H1 (cell line): ENCODE data around the gene SDHAF4. TPM values are rescaled to one million over a fixed set of nuclear protein-coding genes. Genes with fewer than 3 reads are reported as not detected.
"Not testable (repeated sequence)": the region's sequence is repeated elsewhere in the genome, so short reads cannot be mapped to it uniquely, and the experiment has no call there.

Experiments used
- CTCF ChIA-PET: fragments of 300-600 bp; sonication (Branson Sonifier 250); formaldehyde crosslinking; loops from one replicate; lab custom pipeline; 2021; ENCODE audit not compliant: partially characterized antibody; lab: Charles Lee
- POLR2A ChIA-PET: fragments of 300-600 bp; sonication (Branson Sonifier 250); formaldehyde crosslinking; loops from one replicate; lab custom pipeline; 2021; ENCODE audit warnings: inconsistent platforms; ENCODE audit not compliant: partially characterized antibody; lab: Charles Lee
- DNase-seq, 2 experiments: peaks; one replicate each; pipeline versions ENCODE4 v3.0.0 to v3.0.0-alpha.2; 2010 to 2022; ENCODE audit warnings: low spot score in 2 of 2, low read depth in 1 of 2, mixed read lengths in 1 of 2
- FAIRE-seq: peaks from 2 replicates; lab custom pipeline; 2011; peaks lifted over from hg19 to GRCh38; lab: Jason Lieb, UNC
- H2AFZ ChIP-seq: 2 replicates; pipeline ENCODE4 v1.8.1; 2012; ENCODE audit warnings: low read length, inconsistent platforms
- H2AK5ac ChIP-seq: 2 replicates; pipeline ENCODE4 v1.6.1; 2013; ENCODE audit warnings: low read depth, low read length
- H2BK120ac ChIP-seq: replicated peaks from 2 replicates; pipeline ENCODE3; 2013; ENCODE audit warnings: low read depth, low read length, inconsistent platforms
- H2BK12ac ChIP-seq: 2 replicates; pipeline ENCODE4 v1.6.1; 2013; ENCODE audit warnings: low read depth, low read length
- H2BK15ac ChIP-seq: 2 replicates; pipeline ENCODE4 v1.6.1; 2013; ENCODE audit warnings: low read length
- H2BK20ac ChIP-seq: 2 replicates; pipeline ENCODE4 v1.6.1; 2013; ENCODE audit warnings: low read length
- H2BK5ac ChIP-seq: 2 replicates; pipeline ENCODE4 v1.6.1; 2013; ENCODE audit warnings: low read depth, low read length
- H3K14ac ChIP-seq: 2 replicates; pipeline ENCODE4 v1.6.1; 2013; ENCODE audit warnings: inconsistent platforms; ENCODE audit not compliant: insufficient read length
- H3K18ac ChIP-seq: 2 replicates; pipeline ENCODE4 v1.6.1; 2013; ENCODE audit warnings: low read length; ENCODE audit errors: extremely low read depth
- H3K23ac ChIP-seq: 2 replicates; pipeline ENCODE4 v1.6.1; 2013; ENCODE audit warnings: inconsistent platforms; ENCODE audit not compliant: insufficient read length
- H3K23me2 ChIP-seq: 2 replicates; pipeline ENCODE4 v1.6.1; 2013; ENCODE audit warnings: low read depth, low read length
- H3K27ac ChIP-seq: 2 replicates; pipeline ENCODE4 v1.6.1; 2011; ENCODE audit warnings: low read depth, low read length, inconsistent platforms
- H3K27me3 ChIP-seq, 4 experiments: replicated peaks in 1 of 4; 1 replicate in 1 of 4; 2 replicates in 3 of 4; pipeline versions ENCODE4 v1.6.1 to v1.8.1; 2011 to 2013; ENCODE audit warnings: low read length in 3 of 4, mild to moderate bottlenecking in 3 of 4, inconsistent platforms in 2 of 4, mixed read lengths in 2 of 4, moderate library complexity in 1 of 4; ENCODE audit not compliant: control insufficient read depth in 3 of 4, insufficient read depth in 3 of 4; ENCODE audit errors: extremely low read depth in 1 of 4
- H3K36me3 ChIP-seq, 4 experiments: 2 replicates each; pipeline versions ENCODE4 v1.6.1 to v1.8.1; 2011 to 2013; ENCODE audit warnings: mild to moderate bottlenecking in 4 of 4, low read length in 3 of 4, moderate library complexity in 2 of 4, control low read depth in 1 of 4, inconsistent platforms in 1 of 4; ENCODE audit not compliant: insufficient read depth in 4 of 4, control insufficient read depth in 2 of 4
- H3K4ac ChIP-seq: replicated peaks from 2 replicates; pipeline ENCODE3; 2013; ENCODE audit warnings: low read length, low read depth, mixed read lengths, inconsistent platforms; ENCODE audit not compliant: insufficient read length
- H3K4me1 ChIP-seq, 4 experiments: replicated peaks in 1 of 4; 1 replicate in 1 of 4; 2 replicates in 3 of 4; pipeline versions ENCODE4 v1.6.1 to v1.8.1; 2011 to 2013; ENCODE audit warnings: low read length in 3 of 4, inconsistent platforms in 2 of 4, mixed read lengths in 1 of 4; ENCODE audit not compliant: insufficient read depth in 4 of 4, control insufficient read depth in 3 of 4
- H3K4me2 ChIP-seq, 2 experiments: 2 replicates each; pipeline versions ENCODE4 v1.6.1 to v1.8.1; 2011 to 2013; ENCODE audit warnings: low read depth in 2 of 2, low read length in 2 of 2, control low read depth in 1 of 2, inconsistent platforms in 1 of 2, mild to moderate bottlenecking in 1 of 2; ENCODE audit not compliant: insufficient read depth in 1 of 2
- H3K4me3 ChIP-seq, 4 experiments: fragments of 200-600, 300-600 bp in 1 of 4; sonication (generic), shearing (Covaris generic), sonication (Bioruptor Twin) in 1 of 4; 2 replicates each; pipeline versions ENCODE4 v1.5.1 to v1.8.1; 2011 to 2016; ENCODE audit warnings: low read length in 4 of 4, low read depth in 3 of 4, control low read depth in 2 of 4, inconsistent platforms in 2 of 4, mild to moderate bottlenecking in 2 of 4, mixed read lengths in 1 of 4, moderate library complexity in 1 of 4; ENCODE audit not compliant: insufficient read depth in 2 of 4; ENCODE audit errors: extremely low read depth in 1 of 4
- H3K56ac ChIP-seq: replicated peaks from 2 replicates; pipeline ENCODE3; 2013; ENCODE audit warnings: low read depth, mild to moderate bottlenecking, mixed read lengths, low read length, inconsistent platforms; ENCODE audit not compliant: insufficient read length
- H3K79me1 ChIP-seq: 2 replicates; pipeline ENCODE4 v1.6.1; 2013; ENCODE audit warnings: low read depth, low read length, control low read depth
- H3K79me2 ChIP-seq, 2 experiments: 2 replicates each; pipeline versions ENCODE4 v1.6.1 to v1.8.1; 2012 to 2013; ENCODE audit warnings: low read length in 2 of 2, mild to moderate bottlenecking in 2 of 2, inconsistent platforms in 1 of 2; ENCODE audit not compliant: insufficient read depth in 2 of 2, control insufficient read depth in 1 of 2
- H3K9ac ChIP-seq, 4 experiments: replicated peaks in 1 of 4; 1 replicate in 1 of 4; 2 replicates in 3 of 4; pipeline versions ENCODE4 v1.6.1 to v1.8.1; 2011 to 2013; ENCODE audit warnings: low read depth in 3 of 4, low read length in 3 of 4, control low read depth in 2 of 4, mild to moderate bottlenecking in 2 of 4, moderate library complexity in 2 of 4, inconsistent platforms in 1 of 4; ENCODE audit errors: extremely low read depth in 1 of 4
- H3K9me3 ChIP-seq, 2 experiments: 2 replicates each; pipeline versions ENCODE4 v1.6.1 to v1.8.1; 2012 to 2013; ENCODE audit warnings: mild to moderate bottlenecking in 2 of 2, moderate library complexity in 2 of 2, control low read depth in 1 of 2, inconsistent platforms in 1 of 2, low read depth in 1 of 2, low read length in 1 of 2, mixed read lengths in 1 of 2; ENCODE audit not compliant: insufficient read depth in 2 of 2
- H4K20me1 ChIP-seq, 2 experiments: replicated peaks in 1 of 2; 2 replicates each; pipeline versions ENCODE3 to v1.8.1; 2011 to 2013; ENCODE audit warnings: inconsistent platforms in 2 of 2, low read length in 2 of 2, mild to moderate bottlenecking in 1 of 2; ENCODE audit not compliant: insufficient read depth in 2 of 2, control insufficient read depth in 1 of 2
- H4K5ac ChIP-seq: 2 replicates; pipeline ENCODE4 v1.6.1; 2013; ENCODE audit warnings: low read length, low read depth, mixed read lengths, inconsistent platforms; ENCODE audit not compliant: insufficient read length
- H4K8ac ChIP-seq: 2 replicates; pipeline ENCODE4 v1.8.0; 2013; ENCODE audit warnings: mild to moderate bottlenecking, moderate library complexity, low read length, inconsistent platforms; ENCODE audit not compliant: insufficient read depth; ENCODE audit errors: extremely low read depth
- H4K91ac ChIP-seq: replicated peaks from 2 replicates; pipeline ENCODE3; 2013; ENCODE audit warnings: low read length, mixed read lengths, inconsistent platforms; ENCODE audit not compliant: insufficient read length
- WGBS, 2 experiments: shearing (Covaris generic) in 1 of 2; methylation state at CpG; one replicate each; pipeline versions ENCODE4 v1.1.6 to v1.1.7; 2013 to 2015; ENCODE audit warnings: low lambda C conversion rate in 2 of 2, mixed read lengths in 2 of 2, inconsistent platforms in 1 of 2, low coverage in 1 of 2, missing lambda C conversion rate in 1 of 2; ENCODE audit not compliant: insufficient replicate concordance in 2 of 2, insufficient coverage in 1 of 2, insufficient read length in 1 of 2; ENCODE audit errors: extremely low coverage in 1 of 2, missing lambda C conversion rate in 1 of 2; 5-methylcytosine and 5-hydroxymethylcytosine counted together
- polyA plus RNA-seq, 7 experiments: library from polyadenylated mRNA; depleted of rRNA in 3 of 7; stranded (reverse) in 5 of 7; unstranded in 2 of 7; fragments of >200 nt in 5 of 7; fragments of 200-250 nt in 2 of 7; gene quantifications; 1 replicate in 5 of 7; 2 replicates in 1 of 7; 4 replicates in 1 of 7; pipeline versions ENCODE4 v1.2.1 to v1.2.3, GENCODE V29; 2011 to 2013; ENCODE audit warnings: missing spikeins in 2 of 7, mixed read lengths in 2 of 7
- total RNA-seq: library from RNA; stranded (reverse); fragmentation: NEBNext Ultra II Directional; extraction: Animal tissue kit (Norgen Biotek cat#: 25700); gene quantifications from 2 replicates; pipeline ENCODE4 v1.2.1, GENCODE V29; 2021

The SDHAF4 gene
- total and polyA plus RNA-seq, 2 of the 8 experiments (the other 6 are each of a cell fraction or from before 2014, with no cell fraction given) = 9.8 to 14.9 TPM

- H2BK5ac ChIP-seq = not testable (repeated sequence)
- CTCF ChIA-PET = interaction anchor here (1.2 kb wide), 1 partner anchor 91 kb away, joined by 3 read pairs; no protein-coding TSS in a partner anchor
Measured at GRCh38 chr6:70552286-70552940, 14.3 kb upstream of the SDHAF4 start.

More at GRCh38 chr6:70552286-70552940, 14.3 kb upstream of the SDHAF4 start:
- H3K9ac ChIP-seq, POLR2A ChIA-PET, H2BK120ac ChIP-seq, H3K27me3 ChIP-seq, H4K8ac ChIP-seq, H3K27ac ChIP-seq, H4K20me1 ChIP-seq, H3K56ac ChIP-seq, H3K79me1 ChIP-seq, H2AK5ac ChIP-seq, H3K23me2 ChIP-seq, H3K4me3 ChIP-seq, H3K18ac ChIP-seq, H4K91ac ChIP-seq, DNase-seq, H3K36me3 ChIP-seq, H3K4ac ChIP-seq, H3K4me1 ChIP-seq, FAIRE-seq, H3K23ac ChIP-seq, H3K14ac ChIP-seq, H3K4me2 ChIP-seq, H4K5ac ChIP-seq, H2BK15ac ChIP-seq, H3K9me3 ChIP-seq, H2BK12ac ChIP-seq, H2AFZ ChIP-seq, H2BK20ac ChIP-seq, H3K79me2 ChIP-seq: not testable (repeated sequence)
- 94% methylated on average over 12 of the region's 13 CpGs; no CpG with 5 or more reads in 1 of the 2 experiments for WGBS, 2 experiments
